K562 (cell line): ENCODE results near the gene NAPEPLD. TPM values are rescaled to one million over a fixed set of nuclear protein-coding genes. Genes with fewer than 3 reads are reported as not detected.

ENCODE experiments used
- ADNP ChIP-seq: fragments of 200-800 bp; sonication (Bioruptor generic); IDR thresholded peaks from 2 replicates; pipeline ENCODE4 v1.6.1; 2016; ENCODE audit warnings: missing genetic modification characterization, missing compliant biosample characterization
- CBX2 ChIP-seq: fragments of 200-600 bp; sonication (generic); IDR thresholded peaks from one replicate; pipeline ENCODE4 v1.6.1; 2012; ENCODE audit warnings: mild to moderate bottlenecking, low read length, inconsistent platforms; ENCODE audit not compliant: insufficient read depth, poor library complexity, severe bottlenecking
- CXXC5 ChIP-seq: fragments of 250-450 bp; sonication (Bioruptor Pico); IDR thresholded peaks from 2 replicates; pipeline ENCODE4 v1.8.0; 2022; ENCODE audit warnings: inconsistent platforms, mild to moderate bottlenecking, moderate library complexity
- DACH1 ChIP-seq: fragments of 450-650 bp; IDR thresholded peaks from 2 replicates; pipeline ENCODE4 v1.6.1; 2018; ENCODE audit not compliant: partially characterized antibody
- E2F1 ChIP-seq: sonication (generic); formaldehyde crosslinking; IDR thresholded peaks from 2 replicates; pipeline ENCODE4 v1.8.1; 2023; ENCODE audit warnings: mild to moderate bottlenecking, missing genetic modification reagents, moderate library complexity
- JUND ChIP-seq, 2 experiments: IDR thresholded peaks; 2 replicates in 1 of 2; 3 replicates in 1 of 2; pipeline ENCODE4 v1.6.1; 2011; ENCODE audit warnings: borderline replicate concordance in 2 of 2, low read depth in 2 of 2, low read length in 2 of 2, improper control_type of control experiment in 1 of 2, missing biosample characterization in 1 of 2, missing genetic modification characterization in 1 of 2, missing genetic modification reagents in 1 of 2
- KDM4B ChIP-seq, 2 experiments: fragments of 450-650 bp in 1 of 2; sonication (generic) in 1 of 2; IDR thresholded peaks; 2 replicates each; pipeline ENCODE4 v1.6.1; 2016 to 2017; ENCODE audit warnings: borderline replicate concordance in 2 of 2, antibody characterized with exemption in 1 of 2, low read depth in 1 of 2, mild to moderate bottlenecking in 1 of 2
- KDM5B ChIP-seq: fragments of 200-600 bp; sonication (generic); IDR thresholded peaks from 2 replicates; pipeline ENCODE4 v1.6.1; 2012; ENCODE audit warnings: low read depth, mild to moderate bottlenecking, moderate library complexity, low read length, control low read depth, inconsistent platforms; ENCODE audit not compliant: insufficient replicate concordance
- POLR2G ChIP-seq: fragments of 200-400 bp; formaldehyde crosslinking; IDR thresholded peaks from 2 replicates; pipeline ENCODE4 v1.6.1; 2017; ENCODE audit warnings: low read depth, mild to moderate bottlenecking, antibody characterized with exemption, low read length, moderate library complexity
- PRPF4 ChIP-seq: fragments of 200-400 bp; formaldehyde crosslinking; IDR thresholded peaks from one replicate; pipeline ENCODE4 v1.6.1; 2017; ENCODE audit warnings: low read length, low read depth, mild to moderate bottlenecking; ENCODE audit not compliant: insufficient read depth, poor library complexity, severe bottlenecking
- RBM15 ChIP-seq: fragments of 200-400 bp; formaldehyde crosslinking; IDR thresholded peaks from 2 replicates; pipeline ENCODE4 v1.6.1; 2018; ENCODE audit warnings: mild to moderate bottlenecking, low read length, moderate library complexity; ENCODE audit not compliant: insufficient read depth
- RBM22 ChIP-seq: fragments of 200-400 bp; formaldehyde crosslinking; IDR thresholded peaks from 2 replicates; pipeline ENCODE4 v1.6.1; 2018; ENCODE audit warnings: low read length, low read depth; ENCODE audit not compliant: poor library complexity, severe bottlenecking
- SMAD2 ChIP-seq: fragments of 150-350 bp; IDR thresholded peaks from 2 replicates; pipeline ENCODE4 v1.6.1; 2014; ENCODE audit warnings: low read depth, mild to moderate bottlenecking, low read length
- TAF1 ChIP-seq: IDR thresholded peaks from 2 replicates; pipeline ENCODE4 v1.6.1; 2011; ENCODE audit warnings: mild to moderate bottlenecking, low read length, moderate library complexity; ENCODE audit not compliant: insufficient read depth, control insufficient read depth, severe bottlenecking; ENCODE audit errors: extremely low read depth
- TAF15 ChIP-seq: fragments of 200-400 bp; formaldehyde crosslinking; IDR thresholded peaks from 2 replicates; pipeline ENCODE4 v1.6.1; 2017; ENCODE audit warnings: mild to moderate bottlenecking, low read depth, low read length, moderate library complexity
- ZBTB26 ChIP-seq: fragments of 450-650 bp; formaldehyde crosslinking; IDR thresholded peaks from 2 replicates; pipeline ENCODE4 v1.4.0; 2022; ENCODE audit warnings: missing genetic modification characterization
- ZFP91 ChIP-seq: sonication (generic); formaldehyde crosslinking; IDR thresholded peaks from 2 replicates; pipeline ENCODE4 v1.8.0; 2022; ENCODE audit warnings: mild to moderate bottlenecking, missing genetic modification reagents
- ZNF197 ChIP-seq: fragments of 200-800 bp; sonication (Bioruptor generic); IDR thresholded peaks from 2 replicates; pipeline ENCODE4 v1.6.1; 2016; ENCODE audit warnings: low read depth, missing genetic modification characterization, missing compliant biosample characterization
- ZNF57 ChIP-seq: fragments of 450-650 bp; formaldehyde crosslinking; IDR thresholded peaks from 2 replicates; pipeline ENCODE4 v1.4.0; 2020; ENCODE audit warnings: mild to moderate bottlenecking, moderate library complexity
- ZNF586 ChIP-seq: fragments of 450-650 bp; formaldehyde crosslinking; conservative IDR thresholded peaks from 2 replicates; pipeline ENCODE4 v1.4.0; 2020; ENCODE audit warnings: mild to moderate bottlenecking, moderate library complexity
- ZNF75A ChIP-seq: fragments of 450-650 bp; formaldehyde crosslinking; IDR thresholded peaks from 2 replicates; pipeline ENCODE4 v1.4.0; 2020; ENCODE audit warnings: mild to moderate bottlenecking
- ZNF76 ChIP-seq: fragments of 250-450 bp; sonication (Bioruptor Pico); IDR thresholded peaks from 2 replicates; pipeline ENCODE4 v1.4.0; 2020; ENCODE audit warnings: mild to moderate bottlenecking, moderate library complexity, borderline replicate concordance
- ZSCAN29 ChIP-seq: fragments of 450-650 bp; IDR thresholded peaks from 2 replicates; pipeline ENCODE4 v1.6.1; 2017
- polyA plus RNA-seq, 8 experiments: library from polyadenylated mRNA; depleted of rRNA in 4 of 8; stranded (reverse) in 5 of 8; unstranded in 3 of 8; fragments of >200 nt; fragmentation: Nextera tagmentation in 2 of 8; fragmentation: Illumina TruSeq in 1 of 8; extraction: Ambion mirVana in 2 of 8; extraction: Trizol in 1 of 8; gene quantifications; 2 replicates each; pipeline versions ENCODE4 v1.2.1 to v1.2.3, GENCODE V29; 2011 to 2014; ENCODE audit warnings: inconsistent platforms in 1 of 8, missing spikeins in 1 of 8
- total RNA-seq, 7 experiments: library from RNA; depleted of rRNA in 6 of 7; stranded (reverse); fragments of >200 nt in 6 of 7; fragmentation: Illumina TruSeq in 2 of 7; extraction: Trizol in 2 of 7; gene quantifications; 2 replicates each; pipeline versions ENCODE4 v1.2.1 to v1.2.3, GENCODE V29; 2011 to 2021; ENCODE audit warnings: low replicate concordance in 1 of 7

Gene NAPEPLD
- total and polyA plus RNA-seq, 9 of the 15 experiments (the other 6 are each of a cell fraction or from before 2014, with no cell fraction given) = 3.2 to 11.0 (median 7.5) TPM

- TF ChIP-seq ZFP91 (CRISPR knock-in tag) (no peak), DACH1 (no peak), TAF15 (no peak), ADNP (tag) (no peak), ZBTB26 (CRISPR knock-in tag) (no peak), ZNF57 (CRISPR knock-in tag) (no peak), TAF1 (peak; percentile 56), KDM5B (peak; percentile 82), CXXC5 (CRISPR knock-in tag) (peak; percentile 95), RBM15 (no peak), SMAD2 (no peak), ZNF76 (CRISPR knock-in tag) (peak; percentile 79; the same call in 1 of the 2 replicates), ZNF75A (CRISPR knock-in tag) (peak; percentile 53), ZSCAN29 (no peak; the same call in 1 of the 2 replicates), E2F1 (peak; percentile 89), PRPF4 (no peak), ZNF197 (CRISPR knock-in tag) (peak; percentile 97), KDM4B (IDR thresholded peaks at IDR 0.05; ENCODE audit: borderline replicate concordance in 2 of 2, low read depth in 1 of 2) (no peak), CBX2 (no peak), POLR2G (peak; percentile 99), JUND (IDR thresholded peaks at IDR 0.05; ENCODE audit: borderline replicate concordance, low read depth, low read length) (peak; percentile 66), JUND (tag; IDR thresholded peaks at IDR 0.05; ENCODE audit: borderline replicate concordance, low read depth, low read length) (peak; percentile 14; the same call in 1 of the 3 replicates), ZNF586 (CRISPR knock-in tag) (0 out of 2 replicates have a peak, but pooled peaks have one; percentile 14), RBM22 (peak; percentile 82)
Observed at GRCh38 chr7:103148994-103149807, at the start of gene NAPEPLD (continued).
